IPS-11a (cell line): ENCODE results near the gene PPM1B.
"Not testable (repeated sequence)": the region's sequence is repeated elsewhere in the genome, so short reads cannot be mapped to it uniquely, and the experiment has no call there.

Experiments
- H3K4me3 ChIP-seq: one replicate; pipeline ENCODE4 v1.5.1; 2013; ENCODE audit warnings: low read depth, low read length, control low read depth

Gene PPM1B

GRCh38 chr2:44168681-44169154 is at the start of gene PPM1B:
PPM1B (plus strand) TSS chr2:44168875; CDS start chr2:44201200, 32,325 bp downstream.
- H3K4me3 ChIP-seq = peak within 1 kb of the TSS; percentile 99

GRCh38 chr2:44119878-44120277 is 48.8 kb upstream of the PPM1B start:
- no peak overlapping the region for H3K4me3 ChIP-seq

DNA sequence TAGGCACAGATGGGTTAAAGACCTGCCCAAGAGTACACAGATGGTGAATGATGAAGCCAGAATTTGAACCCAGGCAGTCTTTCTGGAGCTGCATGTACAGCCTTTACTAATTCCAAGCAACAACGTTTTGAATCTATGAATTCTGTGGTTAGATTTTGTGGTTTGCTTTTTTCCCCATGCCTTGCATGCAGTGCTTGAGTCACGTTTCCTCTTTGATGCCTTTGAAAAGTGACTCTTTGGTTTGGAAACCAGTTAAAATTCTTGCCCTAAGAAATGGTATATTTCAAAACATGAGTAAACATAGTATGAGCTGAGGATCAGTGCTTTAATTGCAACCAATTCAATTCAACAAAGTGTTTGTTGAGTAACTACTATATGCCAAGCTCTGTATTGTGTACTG is 48.2 kb upstream of the PPM1B start:
- no peak overlapping the region for H3K4me3 ChIP-seq

DNA sequence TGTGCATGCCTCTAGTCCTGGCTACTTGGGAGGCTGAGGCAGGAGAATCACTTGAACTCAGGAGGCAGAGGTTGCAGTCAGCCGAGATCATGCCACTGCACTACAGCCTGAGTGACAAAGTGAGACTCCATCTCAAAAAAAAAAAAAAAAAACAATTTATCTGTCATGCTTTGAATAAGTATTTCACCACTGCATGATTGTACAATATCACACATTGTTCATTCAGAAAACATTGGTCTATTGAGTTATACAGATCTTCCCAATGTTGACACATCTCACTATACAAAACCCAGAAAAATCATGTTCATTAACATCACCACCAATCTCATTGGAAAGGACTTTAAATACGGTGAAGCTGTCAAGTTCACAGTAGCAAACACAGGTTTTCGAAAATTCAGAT is 46.8 kb upstream of the PPM1B start:
- H3K4me3 ChIP-seq = no peak overlapping the region

- no peak overlapping the region for H3K4me3 ChIP-seq
Observed at GRCh38 chr2:44124500-44124899, 44.2 kb upstream of the PPM1B start.

DNA sequence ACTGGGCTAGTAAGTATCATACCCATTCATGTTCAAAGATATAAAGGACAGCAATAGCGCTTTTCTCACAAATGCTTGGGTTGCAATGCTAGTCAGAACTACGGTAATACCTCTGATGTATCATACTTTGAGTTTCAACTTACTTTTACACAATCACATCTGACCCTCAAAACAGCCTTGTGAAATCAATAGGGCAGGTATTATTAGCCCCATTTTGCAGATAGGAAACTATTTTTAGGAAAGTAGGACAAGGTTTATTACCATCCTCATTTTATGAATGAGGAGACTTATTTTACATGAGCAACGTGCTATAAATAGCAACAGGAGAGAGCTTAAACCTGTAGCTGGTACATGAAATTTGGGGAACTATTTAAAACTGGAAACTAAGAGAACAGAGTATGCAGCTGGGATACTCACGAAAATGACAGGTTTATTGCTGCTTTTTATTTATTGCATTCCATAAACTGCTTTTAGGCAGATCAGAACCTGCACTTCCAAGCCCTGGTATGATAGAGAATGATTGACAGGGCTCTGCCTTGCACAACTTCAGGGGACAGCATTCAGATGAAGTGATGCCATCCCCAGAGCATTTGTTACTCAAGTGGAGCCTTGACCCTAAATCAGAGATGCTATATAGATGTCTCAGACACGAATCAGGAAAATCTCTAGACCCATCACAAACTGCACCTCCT is 42.4 kb upstream of the PPM1B start:
- no peak overlapping the region for H3K4me3 ChIP-seq

GRCh38 chr2:44130441-44130840 is 38.2 kb upstream of the PPM1B start:
- H3K4me3 ChIP-seq = no peak overlapping the region

DNA sequence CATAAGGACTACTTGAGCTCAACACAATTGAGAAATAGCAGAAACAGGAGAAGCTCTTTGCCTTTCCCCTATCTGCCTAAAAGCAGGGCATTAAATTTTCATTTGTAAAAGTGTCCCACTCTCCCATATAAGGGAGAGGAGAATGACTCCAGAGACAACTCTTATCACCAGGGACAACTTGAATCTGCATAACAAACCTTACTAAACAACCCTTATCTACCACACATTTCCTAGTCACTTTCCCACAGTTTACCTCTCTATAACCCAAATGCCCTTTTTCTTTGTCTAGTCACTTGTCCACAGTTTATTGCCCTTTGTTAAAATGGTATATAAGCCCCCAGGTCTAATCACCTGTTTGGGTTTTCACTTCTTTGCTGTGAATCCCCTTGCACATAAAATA is 37.5 kb upstream of the PPM1B start:
- H3K4me3 ChIP-seq = no peak overlapping the region

DNA sequence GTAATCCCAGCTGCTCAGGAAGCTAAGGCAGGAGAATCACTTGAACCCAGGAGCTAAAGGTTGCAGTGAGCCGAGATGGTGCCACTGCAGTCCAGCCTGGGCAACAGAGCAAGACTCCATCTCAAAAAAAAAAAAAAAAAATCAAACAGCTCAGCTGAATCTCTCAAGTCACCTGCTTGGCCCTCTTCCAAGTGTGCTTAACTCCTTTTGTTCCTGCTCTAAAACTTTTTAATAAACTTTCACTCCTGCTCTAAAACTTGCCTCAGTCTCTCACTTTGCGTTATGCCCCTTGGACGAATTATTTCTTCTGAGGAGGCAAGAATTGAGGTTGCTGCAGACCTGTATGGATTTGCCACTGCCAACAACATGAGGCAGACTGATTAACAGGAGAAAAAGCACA is 35.1 kb upstream of the PPM1B start:
- not testable (repeated sequence) for H3K4me3 ChIP-seq

- no peak overlapping the region for H3K4me3 ChIP-seq
Observed at GRCh38 chr2:44134848-44135247, 33.8 kb upstream of the PPM1B start.

- no peak overlapping the region for H3K4me3 ChIP-seq
Observed at GRCh38 chr2:44135296-44135695, 33.4 kb upstream of the PPM1B start.

GRCh38 chr2:44135771-44136170 is 32.9 kb upstream of the PPM1B start:
- H3K4me3 ChIP-seq = no peak overlapping the region

- H3K4me3 ChIP-seq = no peak overlapping the region
Observed at GRCh38 chr2:44136252-44136651, 32.4 kb upstream of the PPM1B start.

GRCh38 chr2:44137048-44137447 is 31.6 kb upstream of the PPM1B start:
- no peak overlapping the region for H3K4me3 ChIP-seq

- H3K4me3 ChIP-seq = no peak overlapping the region
Observed at GRCh38 chr2:44137872-44138551, 30.7 kb upstream of the PPM1B start.

DNA sequence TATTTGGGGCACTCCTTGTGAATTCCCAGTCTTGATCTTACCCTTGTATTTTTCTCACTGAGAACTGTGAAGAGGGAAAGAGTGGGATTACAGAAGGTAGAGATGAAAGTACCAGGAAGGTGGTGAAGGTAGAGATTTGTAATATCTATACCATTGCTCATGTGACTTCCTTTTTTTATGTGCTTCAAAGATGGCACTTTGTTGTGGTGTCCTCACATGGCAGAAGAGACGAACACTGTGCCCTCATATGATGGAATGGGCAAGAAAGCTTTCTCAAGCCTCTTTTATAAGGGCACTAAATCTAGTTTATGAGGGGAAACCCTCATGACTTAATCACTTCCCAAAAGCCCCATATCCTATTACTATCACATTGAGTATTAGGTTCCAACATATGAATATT is 28.9 kb upstream of the PPM1B start:
- no peak overlapping the region for H3K4me3 ChIP-seq

DNA sequence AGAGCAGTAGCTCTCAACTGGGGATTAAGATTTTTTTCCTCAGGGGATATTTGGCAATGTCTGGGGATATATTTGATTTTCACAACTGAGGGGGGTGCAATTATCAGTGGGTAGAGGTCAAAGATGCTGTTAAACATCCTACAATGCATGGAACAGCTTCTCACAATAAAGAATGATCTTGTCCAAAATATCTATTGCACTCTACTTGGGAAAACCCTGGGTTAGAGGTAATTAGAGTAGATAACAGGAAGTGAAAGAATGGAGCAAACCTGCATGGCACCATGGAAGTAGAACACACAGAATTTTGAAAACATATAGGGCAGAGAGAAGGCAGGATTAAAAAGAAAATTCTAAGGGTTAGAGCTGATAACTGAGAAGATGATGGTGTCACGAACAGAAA is 26.4 kb upstream of the PPM1B start:
- no peak overlapping the region for H3K4me3 ChIP-seq

DNA sequence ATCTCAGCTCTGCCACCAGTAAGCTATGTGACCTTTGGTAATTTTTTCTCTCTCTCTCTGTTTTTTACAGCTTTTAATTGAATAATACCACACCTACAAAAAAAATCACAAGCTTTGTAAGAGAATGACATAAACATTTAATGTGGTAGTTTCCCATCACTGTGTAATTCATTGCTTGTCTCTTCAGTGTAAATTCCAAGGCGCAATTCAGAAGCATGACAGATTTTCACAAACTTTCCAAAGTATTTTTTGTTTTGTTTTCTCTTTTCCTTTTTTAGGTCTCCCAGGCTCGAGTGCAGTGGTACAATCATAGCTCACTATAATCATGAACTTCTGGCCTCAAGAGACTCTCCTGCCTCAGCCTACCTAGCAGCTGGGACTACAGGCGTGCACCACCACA is 25.0 kb upstream of the PPM1B start:
- H3K4me3 ChIP-seq = no peak overlapping the region

GRCh38 chr2:44148999-44149398 is 19.7 kb upstream of the PPM1B start:
- H3K4me3 ChIP-seq = no peak overlapping the region

DNA sequence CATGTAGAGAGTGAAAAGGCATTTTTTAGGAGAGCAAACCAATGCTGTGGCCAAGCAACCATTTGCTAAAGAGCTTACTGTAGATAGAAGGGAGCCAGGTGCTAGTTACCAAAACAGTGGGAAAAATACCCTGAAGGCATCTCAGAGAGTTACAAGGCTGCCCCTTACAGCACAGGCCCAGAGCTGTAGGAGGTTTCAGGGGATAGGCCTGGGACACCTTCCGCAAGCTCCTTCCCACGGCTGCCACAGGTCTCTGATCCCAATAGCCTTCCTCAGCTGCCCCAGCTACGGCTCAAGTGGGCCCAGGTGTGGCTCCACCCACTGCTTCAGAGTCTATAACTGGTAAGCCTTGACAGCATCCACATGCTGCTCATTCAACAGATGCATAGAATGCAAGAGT is 18.2 kb upstream of the PPM1B start:
- no peak overlapping the region for H3K4me3 ChIP-seq

- H3K4me3 ChIP-seq = no peak overlapping the region
Observed at GRCh38 chr2:44152865-44153669, 15.6 kb upstream of the PPM1B start.
